Gastrocnemius medialis (tissue), 4 donors: ENCODE data around the gene CDH4.

Experiments
- POLR2A ChIP-seq, 2 donors: fragments of 450-650 bp; IDR thresholded peaks; one replicate each; pipeline ENCODE4 v1.6.1; 2017; ENCODE audit warnings: antibody characterized with exemption in 2 of 2, mild to moderate bottlenecking in 2 of 2, moderate library complexity in 2 of 2
- TF ChIP-seq, protein P1 (sequence below), 5 experiments: fragments of 450-650 bp in 3 of 5; fragments of 200-600 bp in 2 of 5; sonication (generic) in 2 of 5; IDR thresholded peaks in 4 of 5; conservative IDR thresholded peaks in 1 of 5; 1 replicate in 4 of 5; 2 replicates in 1 of 5; pipeline ENCODE4 v1.5.1; 2016 to 2019; ENCODE audit warnings: antibody characterized with exemption in 5 of 5, mild to moderate bottlenecking in 3 of 5, moderate library complexity in 3 of 5

DNA sequence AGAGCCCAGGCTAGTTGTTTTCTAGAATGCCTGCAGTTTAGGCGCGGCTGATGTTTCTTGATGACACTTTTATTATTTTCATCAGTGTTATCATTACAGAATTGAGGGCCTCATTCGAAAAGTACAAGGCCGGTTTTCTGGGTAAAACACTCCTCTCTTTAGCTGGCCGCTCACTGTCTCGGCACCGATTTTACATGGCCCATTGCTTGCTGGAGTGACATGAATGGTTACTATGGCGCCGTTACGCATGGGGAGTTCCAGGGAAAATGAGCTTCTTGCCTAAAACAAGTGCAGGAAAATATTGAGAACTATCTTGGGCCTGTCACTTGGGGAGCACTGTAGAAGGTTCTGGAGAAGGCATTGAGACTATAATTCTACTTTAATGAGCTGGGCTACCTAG is 317.8 kb downstream of the CDH4 start:
- TF ChIP-seq, protein P1, sequence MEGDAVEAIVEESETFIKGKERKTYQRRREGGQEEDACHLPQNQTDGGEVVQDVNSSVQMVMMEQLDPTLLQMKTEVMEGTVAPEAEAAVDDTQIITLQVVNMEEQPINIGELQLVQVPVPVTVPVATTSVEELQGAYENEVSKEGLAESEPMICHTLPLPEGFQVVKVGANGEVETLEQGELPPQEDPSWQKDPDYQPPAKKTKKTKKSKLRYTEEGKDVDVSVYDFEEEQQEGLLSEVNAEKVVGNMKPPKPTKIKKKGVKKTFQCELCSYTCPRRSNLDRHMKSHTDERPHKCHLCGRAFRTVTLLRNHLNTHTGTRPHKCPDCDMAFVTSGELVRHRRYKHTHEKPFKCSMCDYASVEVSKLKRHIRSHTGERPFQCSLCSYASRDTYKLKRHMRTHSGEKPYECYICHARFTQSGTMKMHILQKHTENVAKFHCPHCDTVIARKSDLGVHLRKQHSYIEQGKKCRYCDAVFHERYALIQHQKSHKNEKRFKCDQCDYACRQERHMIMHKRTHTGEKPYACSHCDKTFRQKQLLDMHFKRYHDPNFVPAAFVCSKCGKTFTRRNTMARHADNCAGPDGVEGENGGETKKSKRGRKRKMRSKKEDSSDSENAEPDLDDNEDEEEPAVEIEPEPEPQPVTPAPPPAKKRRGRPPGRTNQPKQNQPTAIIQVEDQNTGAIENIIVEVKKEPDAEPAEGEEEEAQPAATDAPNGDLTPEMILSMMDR (IDR thresholded peaks at IDR 0.05 in 4 of 5, conservative IDR thresholded peaks at IDR 0.05 in 1 of 5) = no peak
- TF ChIP-seq POLR2A (IDR thresholded peaks at IDR 0.05) = no peak
